OCI-LY1 (cell line): ENCODE results near the gene MPDU1.
A peak's percentile ranks its signal among the peaks of the same experiment; 100 is the strongest.

Experiments used
- H2AFZ ChIP-seq: fragments of 200-600 bp; sonication (generic), shearing (Covaris generic); 2 replicates; pipeline ENCODE4 v1.6.0; 2014; ENCODE audit warnings: antibody characterized with exemption, mild to moderate bottlenecking, low read length
- H3F3A ChIP-seq: fragments of 200-600 bp; sonication (generic), shearing (Covaris generic); 2 replicates; pipeline ENCODE4 v1.6.0; 2014; ENCODE audit warnings: mild to moderate bottlenecking, antibody characterized with exemption, low read length, moderate library complexity; ENCODE audit not compliant: insufficient read depth
- H3K27ac ChIP-seq: fragments of 200-600 bp; sonication (generic); 2 replicates; pipeline ENCODE4 v1.5.1; 2014; ENCODE audit warnings: low read length, mixed run types, mild to moderate bottlenecking, low read depth; ENCODE audit not compliant: poor library complexity, severe bottlenecking
- H3K27me3 ChIP-seq: fragments of 200-600 bp; sonication (generic); 2 replicates; pipeline ENCODE4 v1.6.0; 2014; ENCODE audit warnings: antibody characterized with exemption, mild to moderate bottlenecking, low read length, moderate library complexity; ENCODE audit not compliant: insufficient read depth
- H3K36me3 ChIP-seq: fragments of 200-600 bp; sonication (generic); 2 replicates; pipeline ENCODE4 v1.6.1; 2014; ENCODE audit warnings: mild to moderate bottlenecking, antibody characterized with exemption, low read length, moderate library complexity, mixed read lengths; ENCODE audit not compliant: insufficient read depth
- H3K4me1 ChIP-seq: fragments of 200-600 bp; sonication (generic); 2 replicates; pipeline ENCODE4 v1.5.1; 2014; ENCODE audit warnings: mild to moderate bottlenecking, low read length, moderate library complexity; ENCODE audit not compliant: insufficient read depth, severe bottlenecking
- H3K4me2 ChIP-seq: fragments of 200-600 bp; sonication (generic), shearing (Covaris generic); 2 replicates; pipeline ENCODE4 v1.6.1; 2014; ENCODE audit warnings: low read length
- H3K4me3 ChIP-seq: fragments of 200-600 bp; sonication (generic); 2 replicates; pipeline ENCODE4 v1.5.1; 2014; ENCODE audit warnings: low read length, low read depth, mild to moderate bottlenecking, mixed read lengths; ENCODE audit not compliant: poor library complexity, severe bottlenecking
- H3K79me2 ChIP-seq: fragments of 200-600 bp; shearing (Covaris generic); 2 replicates; pipeline ENCODE4 v1.6.1; 2016; ENCODE audit warnings: mixed run types, low read length, mixed read lengths; ENCODE audit not compliant: insufficient read depth
- H3K9ac ChIP-seq: fragments of 200-600 bp; sonication (generic), shearing (Covaris generic); 2 replicates; pipeline ENCODE4 v1.6.1; 2014; ENCODE audit warnings: mild to moderate bottlenecking, low read length, mixed read lengths
- H3K9me2 ChIP-seq: fragments of 200-600 bp; sonication (generic), shearing (Covaris generic); 2 replicates; pipeline ENCODE4 v1.6.1; 2014; ENCODE audit warnings: low read depth, mild to moderate bottlenecking, low read length, mixed read lengths
- H3K9me3 ChIP-seq: fragments of 200-600 bp; shearing (Covaris generic); 2 replicates; pipeline ENCODE4 v1.6.1; 2014; ENCODE audit warnings: low read length, mixed read lengths
- H4K20me1 ChIP-seq: fragments of 200-600 bp; sonication (generic), shearing (Covaris generic); 2 replicates; pipeline ENCODE4 v1.6.0; 2016; ENCODE audit warnings: mild to moderate bottlenecking, low read length; ENCODE audit not compliant: insufficient read depth
- CTCF ChIP-seq: fragments of 200-600 bp; sonication (generic), shearing (Covaris generic); IDR thresholded peaks from 2 replicates; pipeline ENCODE4 v1.5.1; 2017; ENCODE audit warnings: mild to moderate bottlenecking, antibody characterized with exemption, low read length, moderate library complexity, mixed read lengths
- EZH2 ChIP-seq: fragments of 200-600 bp; sonication (generic), shearing (Covaris generic); IDR thresholded peaks from 2 replicates; pipeline ENCODE4 v1.8.0; 2017; ENCODE audit warnings: borderline replicate concordance, mixed run types, mild to moderate bottlenecking, antibody characterized with exemption, low read length, moderate library complexity, mixed read lengths

Gene MPDU1

GRCh38 chr17:7629939-7630571 lies 46.4 kb downstream of the MPDU1 start, which contains the start of gene SHBG:
TSS of gene SHBG (plus strand) at chr17:7630135. CDS start at chr17:7630173, 38 bp downstream.
- Histone ChIP-seq H4K20me1 (no peaks in the 10 kb centered on the region), H3K4me3 (no peak within 1 kb of the TSS), H2AFZ (no peak within 1 kb of the TSS), H3K4me1 (peaks cover 5% of the 10 kb centered on the region), H3K4me2 (no peak within 1 kb of the TSS), H3K36me3 (no peaks in the 10 kb centered on the region; the same call in 1 of the 2 replicates), H3F3A (no peaks in the 10 kb centered on the region), H3K27ac (no peak within 1 kb of the TSS), H3K79me2 (no peaks in the 10 kb centered on the region), H3K9ac (no peak within 1 kb of the TSS), H3K9me3 (no peaks in the 10 kb centered on the region), H3K9me2 (no peaks in the 10 kb centered on the region), H3K27me3 (no peaks in the 10 kb centered on the region)
- TF ChIP-seq EZH2 = no peak
- TF ChIP-seq CTCF = no peak

DNA sequence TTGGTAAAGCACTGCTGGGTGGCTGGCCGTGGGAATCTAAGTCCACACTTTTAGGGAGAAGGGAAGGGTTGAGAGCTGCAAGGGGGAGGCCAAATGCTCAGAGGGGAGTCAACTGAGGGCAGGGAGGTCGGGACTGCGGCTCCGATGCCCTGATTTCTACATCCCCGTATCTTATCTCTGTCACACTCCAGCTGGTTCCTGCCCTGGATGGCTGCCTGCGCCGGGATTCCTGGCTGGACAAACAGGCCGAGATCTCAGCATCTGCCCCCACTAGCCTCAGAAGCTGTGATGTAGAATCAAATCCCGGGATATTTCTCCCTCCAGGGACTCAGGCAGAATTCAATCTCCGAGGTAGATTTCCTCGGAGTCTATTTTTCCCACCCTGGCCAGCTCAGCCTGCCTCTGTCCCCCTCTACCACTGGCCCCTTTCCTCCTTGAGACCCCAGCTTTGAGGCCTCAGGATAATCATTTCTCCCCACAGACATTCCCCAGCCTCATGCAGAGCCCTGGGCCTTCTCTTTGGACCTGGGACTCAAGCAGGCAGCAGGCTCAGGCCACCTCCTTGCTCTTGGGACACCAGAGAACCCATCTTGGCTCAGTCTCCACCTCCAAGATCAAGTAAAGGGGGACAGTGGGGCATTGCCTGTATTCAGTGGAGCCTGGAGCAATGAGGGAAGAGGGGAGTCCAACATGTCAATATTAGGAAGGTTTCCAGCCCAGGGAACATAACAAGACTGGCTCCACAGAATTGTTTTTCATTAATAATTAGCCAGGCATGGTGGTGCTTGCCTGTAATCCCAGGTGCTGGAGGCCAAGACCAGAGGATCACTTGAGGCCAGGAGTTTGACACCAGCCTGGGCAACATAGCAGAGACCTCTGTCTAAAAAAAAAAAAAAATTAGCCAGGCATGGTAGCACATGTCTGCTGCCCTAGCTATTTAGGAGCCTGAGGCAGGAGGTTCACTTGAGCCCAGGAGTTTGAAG lies 48.0 kb downstream of the MPDU1 start:
- Histone ChIP-seq H2AFZ (no peak overlapping the region), H3F3A (no peaks in the 10 kb centered on the region), H3K27ac (no peak overlapping the region), H3K9me3 (no peaks in the 10 kb centered on the region), H4K20me1 (no peaks in the 10 kb centered on the region), H3K4me2 (no peak overlapping the region), H3K36me3 (no peaks in the 10 kb centered on the region), H3K9ac (no peak overlapping the region), H3K4me3 (no peak overlapping the region), H3K27me3 (no peaks in the 10 kb centered on the region), H3K79me2 (no peaks in the 10 kb centered on the region), H3K4me1 (peaks cover 5% of the 10 kb centered on the region), H3K9me2 (no peaks in the 10 kb centered on the region)
- TF ChIP-seq EZH2 (no peak), CTCF (no peak)

DNA sequence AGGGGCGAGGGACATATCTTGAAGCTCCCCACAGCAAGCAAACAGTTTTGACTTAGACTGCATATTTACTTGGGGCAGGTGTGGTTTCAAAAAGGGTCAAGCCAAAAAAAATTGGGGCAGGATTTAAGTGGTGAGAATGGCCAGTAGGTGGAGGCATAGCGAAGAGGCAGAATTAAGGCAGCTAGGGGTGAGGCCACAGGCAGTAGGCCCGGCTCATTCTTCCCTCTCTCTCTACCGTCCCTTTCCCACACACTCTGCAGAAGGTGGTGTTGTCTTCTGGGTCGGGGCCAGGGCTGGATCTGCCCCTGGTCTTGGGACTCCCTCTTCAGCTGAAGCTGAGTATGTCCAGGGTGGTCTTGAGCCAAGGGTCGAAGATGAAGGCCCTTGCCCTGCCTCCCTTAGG lies 48.8 kb downstream of the MPDU1 start:
- Histone ChIP-seq H3K27me3 (no peaks in the 10 kb centered on the region), H4K20me1 (no peaks in the 10 kb centered on the region), H3K9me3 (no peaks in the 10 kb centered on the region), H3K36me3 (no peaks in the 10 kb centered on the region), H3K4me3 (no peak overlapping the region), H3K9me2 (no peaks in the 10 kb centered on the region), H3K4me1 (no peaks in the 10 kb centered on the region), H3K79me2 (no peaks in the 10 kb centered on the region), H3K27ac (no peak overlapping the region), H3F3A (no peaks in the 10 kb centered on the region), H3K9ac (no peak overlapping the region), H2AFZ (no peak overlapping the region), H3K4me2 (no peak overlapping the region)
- TF ChIP-seq CTCF (peak; percentile 66), EZH2 (no peak)
